HG03575 (cell line): Measurements from ENCODE around the gene NCEH1.
"Not testable (repeated sequence)": the region's sequence is repeated elsewhere in the genome, so short reads cannot be mapped to it uniquely, and the experiment has no call there.

ENCODE experiments used
- ATAC-seq: cut with Tn5 transposase; IDR thresholded peaks from one replicate; pipeline ENCODE4 v1.9.1; 2021; ENCODE audit not compliant: unreplicated experiment, insufficient number of reproducible peaks, low FRiP score; ENCODE audit errors: extremely low read depth

NCEH1 gene, protein sequence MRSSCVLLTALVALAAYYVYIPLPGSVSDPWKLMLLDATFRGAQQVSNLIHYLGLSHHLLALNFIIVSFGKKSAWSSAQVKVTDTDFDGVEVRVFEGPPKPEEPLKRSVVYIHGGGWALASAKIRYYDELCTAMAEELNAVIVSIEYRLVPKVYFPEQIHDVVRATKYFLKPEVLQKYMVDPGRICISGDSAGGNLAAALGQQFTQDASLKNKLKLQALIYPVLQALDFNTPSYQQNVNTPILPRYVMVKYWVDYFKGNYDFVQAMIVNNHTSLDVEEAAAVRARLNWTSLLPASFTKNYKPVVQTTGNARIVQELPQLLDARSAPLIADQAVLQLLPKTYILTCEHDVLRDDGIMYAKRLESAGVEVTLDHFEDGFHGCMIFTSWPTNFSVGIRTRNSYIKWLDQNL

GRCh38 chr3:172710664-172711453 is at the start of gene NCEH1:
Gene NCEH1, minus strand, starts transcription at chr3:172711067. Its CDS starts 83 bp downstream, at chr3:172710984.
- peak; percentile 98 for ATAC-seq

DNA sequence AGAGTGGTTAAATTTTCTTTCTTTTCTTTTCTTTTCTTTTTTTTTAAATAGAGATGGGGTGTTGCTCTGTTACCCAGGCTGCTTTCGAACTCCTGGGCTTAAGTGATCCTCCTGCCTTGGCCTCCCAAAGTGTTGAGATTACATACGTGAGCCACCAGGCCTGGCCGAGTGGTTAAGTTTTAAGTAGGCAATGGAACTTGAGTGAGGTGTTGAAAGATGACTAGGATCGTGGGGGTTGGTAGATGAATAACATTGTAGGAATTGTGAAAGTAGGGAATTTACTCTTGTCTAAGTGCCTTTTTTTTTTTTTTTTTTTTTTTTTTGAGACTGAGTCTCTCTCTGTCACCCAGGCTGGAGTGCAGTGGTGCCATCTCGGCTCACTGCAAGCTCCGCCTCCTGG is 49.5 kb upstream of the NCEH1 start:
- not testable (repeated sequence) for ATAC-seq

- no peak for ATAC-seq
These were observed 42.3 kb upstream of the NCEH1 start for GRCh38 chr3:172753125-172753524.

GRCh38 chr3:172752651-172753050 is 41.8 kb upstream of the NCEH1 start:
- no peak for ATAC-seq

GRCh38 chr3:172751175-172751704 is 40.4 kb upstream of the NCEH1 start:
- ATAC-seq = no peak

DNA sequence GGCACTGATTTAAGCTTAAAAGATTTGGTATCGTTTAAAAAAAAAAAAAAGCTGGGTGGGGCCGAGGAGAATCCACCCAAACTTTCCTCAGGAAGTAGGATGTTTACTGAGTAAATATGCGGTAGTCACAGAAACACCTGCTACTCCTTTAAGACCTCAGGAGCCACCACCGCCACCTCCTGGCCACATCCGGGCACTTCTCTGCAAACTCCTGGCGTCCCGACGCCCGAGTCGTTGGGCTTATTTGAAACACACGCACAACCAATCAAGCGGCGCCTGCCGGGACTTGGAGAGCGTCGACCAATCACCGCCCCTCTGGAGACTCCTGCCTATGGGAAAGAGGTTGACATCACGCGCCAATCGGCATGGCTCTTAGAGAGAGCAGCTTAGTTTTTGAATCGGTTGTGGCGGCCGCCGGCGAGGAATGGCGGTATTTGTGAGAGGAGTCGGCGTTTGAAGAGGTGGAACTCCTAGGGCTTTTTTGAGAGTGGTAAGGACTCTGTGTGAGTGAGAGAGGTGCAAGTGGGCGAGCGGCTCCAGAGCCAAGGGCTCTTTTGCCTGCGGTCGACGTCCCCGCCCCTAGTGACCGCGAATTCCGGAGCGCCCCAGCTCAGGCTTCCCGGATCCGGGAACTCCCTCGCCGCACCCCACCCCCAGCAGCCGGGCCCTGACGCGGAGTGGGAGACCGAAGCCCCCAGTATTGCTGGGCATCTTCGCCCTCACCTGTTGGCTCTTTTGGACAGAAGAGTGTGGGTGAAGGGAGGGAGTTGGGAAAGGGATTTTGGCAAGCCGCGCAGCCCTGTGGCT is 39.7 kb upstream of the NCEH1 start, which contains the start of gene ECT2:
Gene ECT2, plus strand, starts transcription at position 359 of the 807 bp plus-strand sequence. CDS start 3,805 bp downstream, outside the sequence.
- peak; percentile 97 for ATAC-seq

- no peak for ATAC-seq
These were observed 39.2 kb upstream of the NCEH1 start for GRCh38 chr3:172750069-172750367.

- no peak for ATAC-seq
These were observed 38.5 kb upstream of the NCEH1 start for GRCh38 chr3:172749230-172749965.

- no peak for ATAC-seq
These were observed 35.6 kb upstream of the NCEH1 start for GRCh38 chr3:172746475-172746874.

DNA sequence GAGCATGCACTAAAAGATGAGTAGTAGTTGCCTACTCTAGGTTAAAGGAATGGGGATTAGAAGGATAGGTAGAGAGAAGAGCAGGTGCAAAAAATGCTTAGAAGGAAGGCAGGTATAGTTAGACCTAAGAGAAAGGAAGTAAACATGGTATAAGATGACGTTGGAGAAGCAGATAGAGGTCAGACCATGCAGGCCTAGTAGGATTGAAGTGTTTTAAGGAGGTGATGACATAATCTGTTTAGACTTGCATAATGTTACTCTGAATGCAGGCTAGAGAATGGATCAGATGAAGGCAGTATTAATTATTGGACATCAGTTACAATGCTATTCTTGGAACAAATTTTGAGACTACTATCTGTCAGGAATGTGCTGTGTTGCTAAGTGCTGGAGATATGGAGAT is 28.6 kb upstream of the NCEH1 start:
- ATAC-seq = no peak

GRCh38 chr3:172735014-172735413 is 24.1 kb upstream of the NCEH1 start:
- no peak for ATAC-seq

DNA sequence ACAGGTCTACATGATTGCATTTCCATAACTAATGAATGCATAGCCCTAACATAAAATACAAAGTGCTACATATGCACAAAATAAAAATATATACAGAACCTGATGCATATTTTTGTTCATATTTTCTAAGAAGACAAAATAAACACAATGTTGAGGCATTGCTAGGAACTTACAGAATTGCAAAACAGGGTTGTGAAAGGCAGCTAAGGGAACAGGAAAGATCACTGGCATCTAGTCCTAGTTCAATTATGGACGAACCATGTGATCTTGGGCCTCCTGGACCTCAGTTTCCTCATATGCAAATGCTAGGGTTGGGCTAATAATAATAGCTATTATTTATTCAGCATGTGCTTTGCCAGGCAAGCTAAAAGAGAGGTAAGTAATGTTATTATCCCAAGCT is 15.5 kb upstream of the NCEH1 start:
- ATAC-seq = no peak

DNA sequence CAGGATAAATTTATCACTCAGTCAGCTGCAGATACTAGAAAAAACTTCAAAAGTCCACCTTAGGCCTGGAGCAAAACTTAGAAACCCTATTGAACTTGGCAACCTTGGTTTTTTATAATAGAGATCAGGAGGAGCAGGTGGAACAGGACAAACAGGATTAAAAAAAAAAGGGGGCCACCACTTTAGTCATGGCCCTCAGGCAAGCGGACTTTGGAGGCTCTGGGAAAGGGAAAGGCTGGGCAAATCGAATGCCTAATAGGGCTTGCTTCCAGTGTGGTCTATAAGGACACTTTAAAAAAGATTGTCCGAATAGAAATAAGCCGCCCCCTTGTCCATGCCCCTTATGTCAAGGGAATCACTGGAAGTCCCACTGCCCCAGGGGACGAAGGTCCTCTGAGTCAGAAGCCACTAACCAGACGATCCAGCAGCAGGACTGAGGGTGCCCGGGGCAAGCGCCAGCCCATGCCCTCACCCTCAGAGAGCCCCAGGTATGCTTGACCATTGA is 11.7 kb upstream of the NCEH1 start:
- ATAC-seq = not testable (repeated sequence)

- ATAC-seq = no peak
These were observed 6.7 kb upstream of the NCEH1 start for GRCh38 chr3:172717493-172718088.

DNA sequence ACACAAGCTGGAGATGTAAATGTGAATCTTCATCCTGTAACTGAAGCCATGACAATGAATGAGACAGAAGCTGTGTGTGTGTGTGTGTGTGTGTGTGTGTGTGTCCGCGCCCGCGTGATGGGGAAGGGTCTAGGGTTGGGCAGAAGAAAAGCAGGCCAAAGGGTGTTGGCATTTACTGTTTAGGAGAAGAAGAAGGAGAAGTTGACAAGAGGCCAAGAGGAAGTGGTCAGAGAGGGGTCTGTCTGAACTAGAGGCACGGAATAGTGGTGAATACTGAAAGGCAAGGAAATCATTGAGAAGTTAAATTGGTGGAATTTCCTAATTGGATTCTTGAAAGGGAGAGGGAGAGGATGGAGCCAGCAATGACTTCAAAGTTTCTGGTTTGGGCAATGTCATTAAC is 5.6 kb upstream of the NCEH1 start:
- no peak for ATAC-seq

DNA sequence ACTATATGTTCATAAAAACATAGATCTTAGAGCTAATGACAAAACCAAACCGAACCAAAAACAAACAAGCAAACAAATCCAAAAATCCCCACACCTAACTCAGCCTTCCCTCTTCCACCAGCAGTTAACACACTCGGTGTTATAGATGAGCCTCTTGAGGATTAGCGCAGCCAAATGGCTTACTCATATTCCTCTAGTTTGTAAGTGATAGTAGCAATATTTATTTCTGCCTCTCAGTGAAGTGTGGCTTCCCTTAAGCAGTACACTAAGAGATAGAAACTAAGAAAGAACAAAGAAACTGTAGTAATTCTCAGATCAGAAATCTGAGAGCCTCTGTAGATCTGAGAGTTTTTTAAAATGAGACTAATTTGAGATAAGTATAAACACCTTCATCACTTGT is 2.4 kb upstream of the NCEH1 start:
- ATAC-seq = no peak

DNA sequence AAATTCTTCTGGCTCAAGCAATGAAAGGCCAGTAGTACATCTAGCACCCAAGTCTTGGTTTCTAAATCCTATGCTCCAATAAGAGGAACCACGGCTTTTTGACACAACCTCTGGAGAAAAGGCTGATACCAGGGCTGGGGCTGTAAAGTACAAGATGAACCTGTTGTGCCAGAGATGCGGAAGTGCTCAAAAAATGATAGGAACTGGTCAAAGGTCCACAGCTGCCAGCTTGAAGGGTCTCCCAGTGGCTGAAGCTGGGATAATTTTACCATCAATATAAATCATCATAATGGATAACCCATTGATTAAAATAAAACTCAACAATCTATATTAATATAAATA is 558 bp upstream of the NCEH1 start:
- ATAC-seq = no peak
